ENCODE data around the gene LTBP1.

GRCh38 chr2:33021542-33022227, 74.9 kb downstream of the LTBP1 start:
- TF ChIP-seq CTCF (IDR thresholded peaks at IDR 0.05; ENCODE audit: low read depth, low read length, poor library complexity, severe bottlenecking) (no peak), EZH2phosphoT487 (IDR thresholded peaks at IDR 0.05; ENCODE audit: borderline replicate concordance, low read length) (no peak)

All from DOHH2 (cell line).